Ammon's horn (tissue), 1 donor: ENCODE data around the gene PCGF6.

ENCODE experiments used
- DNase-seq: peaks from one replicate; pipeline ENCODE4 v3.0.0-alpha.2; 2016; ENCODE audit warnings: low spot score

PCGF6 gene

GRCh38 chr10:103256613-103257012 lies 94.3 kb downstream of the PCGF6 start:
- no peak for DNase-seq

DNA sequence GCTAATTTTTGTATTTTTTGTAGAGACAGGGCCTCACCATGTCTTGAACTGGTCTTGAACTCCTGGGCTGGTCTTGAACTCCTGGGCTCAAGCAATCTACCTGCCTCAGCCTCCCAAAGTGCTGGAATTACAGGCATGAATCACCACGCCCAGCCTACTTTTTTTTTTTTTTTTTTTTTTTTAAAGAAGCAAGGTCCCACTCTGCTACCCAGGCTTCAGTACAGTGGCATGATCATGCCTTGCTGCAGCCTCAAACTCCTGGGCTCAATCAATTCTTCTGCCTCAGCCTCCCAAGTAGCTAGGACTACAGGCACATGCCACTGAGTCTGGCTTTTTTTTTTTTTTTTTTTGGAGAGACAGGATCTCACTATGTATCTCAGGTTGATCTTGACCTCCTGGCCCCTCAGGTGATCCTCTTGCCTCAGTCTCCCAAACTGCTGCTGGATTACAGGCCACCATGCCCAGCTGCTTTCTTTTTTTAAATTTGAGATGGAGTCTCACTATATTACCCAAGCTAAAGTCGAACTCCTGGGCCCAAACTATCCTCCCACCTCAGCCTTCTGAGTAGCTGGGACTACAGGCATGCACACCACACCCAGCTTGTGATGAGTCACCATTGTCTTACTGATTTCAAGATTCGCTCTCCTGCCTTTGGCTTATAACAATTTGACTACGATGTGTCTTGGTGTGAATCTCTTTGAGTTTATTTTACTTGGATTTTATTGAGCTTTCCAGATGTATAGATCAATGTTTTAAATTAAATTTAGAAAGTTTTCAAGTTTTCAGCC lies 96.2 kb downstream of the PCGF6 start:
- no peak for DNase-seq

- no peak for DNase-seq
Observed at GRCh38 chr10:103254113-103254512, 96.8 kb downstream of the PCGF6 start.
